BJ (cell line): ENCODE data around the gene WASF2. TPM values are rescaled to one million over a fixed set of nuclear protein-coding genes. Genes with fewer than 3 reads are reported as not detected.

Experiments
- CTCF ChIA-PET: fragments of 350-600 bp; formaldehyde crosslinking; extraction: SDS; loops from one replicate; lab custom pipeline; 2021; ENCODE audit warnings: antibody characterized with exemption, inconsistent platforms; lab: Yijun Ruan, JAX
- POLR2A ChIA-PET: fragments of 300-600 bp; sonication (Branson Sonifier 250); formaldehyde crosslinking; extraction: SDS; loops from one replicate; lab custom pipeline; 2021; ENCODE audit warnings: antibody characterized with exemption; lab: Charles Lee
- DNase-seq: peaks from one replicate; pipeline ENCODE4 v3.0.0-alpha.2; 2011; ENCODE audit warnings: low read depth
- H3K27me3 ChIP-seq: 2 replicates; pipeline ENCODE4 v1.6.0; 2011; ENCODE audit warnings: low read length; ENCODE audit not compliant: control insufficient read depth, insufficient read depth
- H3K36me3 ChIP-seq: 2 replicates; pipeline ENCODE4 v1.5.1; 2011; ENCODE audit warnings: low read length; ENCODE audit not compliant: control insufficient read depth, insufficient read depth
- H3K4me3 ChIP-seq: 2 replicates; pipeline ENCODE4 v1.5.1; 2011; ENCODE audit warnings: low read depth, mild to moderate bottlenecking, control low read depth, low read length
- polyA plus RNA-seq: library from polyadenylated mRNA; depleted of rRNA; stranded (reverse); fragments of >200 nt; gene quantifications from 2 replicates; pipeline ENCODE4 v1.2.3, GENCODE V29; 2011
- TF ChIP-seq, protein P1 (sequence below): IDR thresholded peaks from 2 replicates; pipeline ENCODE4 v1.5.1; 2011; ENCODE audit warnings: low read depth, mild to moderate bottlenecking, control low read depth, inconsistent platforms, low read length, moderate library complexity; ENCODE audit not compliant: insufficient read depth

The WASF2 gene
- polyA plus RNA-seq, 1 experiment = 56.5 TPM

DNA sequence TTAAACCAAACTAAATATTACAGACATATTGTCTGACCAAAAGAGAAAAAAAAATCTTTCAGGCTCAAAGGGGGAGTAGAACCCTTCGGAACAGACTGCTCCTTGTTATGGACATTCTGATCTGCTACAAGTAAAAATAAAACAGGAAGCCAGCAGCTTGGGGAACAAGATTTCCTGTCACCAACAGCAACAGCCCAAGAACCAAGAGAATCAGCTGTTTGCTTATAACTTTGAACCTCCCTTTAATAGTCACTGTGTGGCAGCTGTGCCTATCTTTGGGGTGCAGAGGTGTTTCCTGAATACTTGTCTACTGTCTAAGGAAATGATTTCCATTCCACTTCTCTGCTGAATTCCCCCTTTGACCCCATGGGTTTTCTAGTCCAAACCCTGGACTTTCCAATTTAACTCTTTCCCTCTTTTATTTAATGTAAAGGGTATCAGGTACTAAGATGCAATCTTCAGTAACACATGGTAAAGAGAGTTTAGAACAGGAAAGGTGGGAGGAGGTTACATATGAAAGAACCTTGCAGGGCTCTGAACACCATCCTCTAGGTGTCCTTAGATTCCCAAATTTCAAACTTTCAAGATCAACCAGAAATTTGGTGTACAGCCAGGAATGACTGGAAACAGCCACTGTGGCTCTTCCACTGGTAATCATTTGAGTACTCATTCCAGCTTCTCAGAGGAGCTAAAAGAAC lies 58.9 kb downstream of the WASF2 start:
- TF ChIP-seq, protein P1, sequence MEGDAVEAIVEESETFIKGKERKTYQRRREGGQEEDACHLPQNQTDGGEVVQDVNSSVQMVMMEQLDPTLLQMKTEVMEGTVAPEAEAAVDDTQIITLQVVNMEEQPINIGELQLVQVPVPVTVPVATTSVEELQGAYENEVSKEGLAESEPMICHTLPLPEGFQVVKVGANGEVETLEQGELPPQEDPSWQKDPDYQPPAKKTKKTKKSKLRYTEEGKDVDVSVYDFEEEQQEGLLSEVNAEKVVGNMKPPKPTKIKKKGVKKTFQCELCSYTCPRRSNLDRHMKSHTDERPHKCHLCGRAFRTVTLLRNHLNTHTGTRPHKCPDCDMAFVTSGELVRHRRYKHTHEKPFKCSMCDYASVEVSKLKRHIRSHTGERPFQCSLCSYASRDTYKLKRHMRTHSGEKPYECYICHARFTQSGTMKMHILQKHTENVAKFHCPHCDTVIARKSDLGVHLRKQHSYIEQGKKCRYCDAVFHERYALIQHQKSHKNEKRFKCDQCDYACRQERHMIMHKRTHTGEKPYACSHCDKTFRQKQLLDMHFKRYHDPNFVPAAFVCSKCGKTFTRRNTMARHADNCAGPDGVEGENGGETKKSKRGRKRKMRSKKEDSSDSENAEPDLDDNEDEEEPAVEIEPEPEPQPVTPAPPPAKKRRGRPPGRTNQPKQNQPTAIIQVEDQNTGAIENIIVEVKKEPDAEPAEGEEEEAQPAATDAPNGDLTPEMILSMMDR = no peak
- ChIA-PET POLR2A (no interaction called here), CTCF (no interaction called here)
- DNase-seq = no peak
- H3K27me3 ChIP-seq = no peaks in the 10 kb centered on the region
- no peak overlapping the region for H3K4me3 ChIP-seq
- peaks cover 6% of the 10 kb centered on the region for H3K36me3 ChIP-seq

DNA sequence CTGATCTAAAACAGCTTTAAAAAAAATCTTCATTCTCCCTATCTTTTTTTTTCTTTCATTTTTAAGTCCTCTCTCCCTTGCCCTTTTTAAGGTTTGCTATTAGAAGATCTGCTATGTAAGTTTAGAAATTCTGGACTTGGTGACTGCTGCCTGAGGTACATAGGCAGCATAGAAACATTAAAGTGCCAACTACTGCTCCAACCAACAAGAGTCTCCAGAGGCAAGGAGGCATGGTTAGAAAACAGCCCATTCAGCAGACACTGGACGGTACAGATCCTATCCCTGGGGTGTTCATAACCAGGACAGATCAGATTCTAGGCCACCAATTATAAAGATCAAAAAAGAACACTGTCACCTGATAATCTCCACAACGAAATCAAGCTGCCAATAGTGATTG lies 60.9 kb downstream of the WASF2 start:
- Histone ChIP-seq H3K4me3 (no peak overlapping the region), H3K27me3 (no peaks in the 10 kb centered on the region), H3K36me3 (peaks cover 6% of the 10 kb centered on the region)
- DNase-seq = no peak
- TF ChIP-seq, protein P1 = no peak
- POLR2A ChIA-PET = no interaction called here
- CTCF ChIA-PET = interaction anchor here (0.7 to 2.8 kb wide), 5 partner anchors 10 to 179 kb away, joined by 3 to 10 read pairs (median 3); no protein-coding TSS in a partner anchor

DNA sequence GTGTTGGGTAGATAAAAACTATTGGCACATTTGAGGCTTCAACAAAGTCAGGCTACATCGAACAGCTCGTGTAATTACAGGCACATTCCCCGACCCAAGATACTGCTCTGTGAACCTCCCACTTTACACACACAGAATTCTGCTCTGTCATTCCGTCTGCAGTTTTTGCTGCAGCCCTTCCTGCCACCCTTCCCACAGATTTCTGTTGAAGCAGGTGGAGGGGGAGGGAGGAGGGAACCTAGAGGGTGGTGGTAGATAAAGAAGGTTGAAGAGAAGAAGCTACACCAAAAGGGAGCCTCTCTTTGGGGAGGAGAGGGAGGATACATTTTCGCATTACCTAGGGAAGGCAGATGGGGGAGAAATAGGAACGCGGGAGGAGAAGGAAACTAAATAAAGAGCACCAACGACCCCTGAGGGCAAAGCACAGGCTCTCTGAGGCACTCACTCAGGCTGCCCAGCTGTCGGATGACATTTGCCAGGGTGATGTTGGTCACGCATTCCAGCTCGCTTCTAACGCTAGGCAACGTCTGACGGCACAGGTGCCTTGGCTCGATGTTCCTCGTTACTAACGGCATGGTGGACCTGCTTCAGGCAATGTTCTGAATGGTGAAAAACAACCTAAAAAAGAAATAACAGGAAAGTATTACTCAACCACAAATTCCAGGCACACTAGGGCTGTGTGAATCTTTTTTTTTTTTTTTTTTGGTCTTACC lies 61.5 kb downstream of the WASF2 start:
- CTCF ChIA-PET = interaction anchor here (0.7 to 2.8 kb wide), 9 partner anchors 9 to 180 kb away, joined by 3 to 10 read pairs (median 3); no protein-coding TSS in a partner anchor
- no peak for DNase-seq
- TF ChIP-seq, protein P1 = no peak
- POLR2A ChIA-PET = interaction anchor here (0.6 kb wide), 1 partner anchor 129 kb away, joined by 3 read pairs; no protein-coding TSS in a partner anchor
- Histone ChIP-seq H3K36me3 (peaks cover 6% of the 10 kb centered on the region), H3K4me3 (no peak overlapping the region), H3K27me3 (no peaks in the 10 kb centered on the region)

DNA sequence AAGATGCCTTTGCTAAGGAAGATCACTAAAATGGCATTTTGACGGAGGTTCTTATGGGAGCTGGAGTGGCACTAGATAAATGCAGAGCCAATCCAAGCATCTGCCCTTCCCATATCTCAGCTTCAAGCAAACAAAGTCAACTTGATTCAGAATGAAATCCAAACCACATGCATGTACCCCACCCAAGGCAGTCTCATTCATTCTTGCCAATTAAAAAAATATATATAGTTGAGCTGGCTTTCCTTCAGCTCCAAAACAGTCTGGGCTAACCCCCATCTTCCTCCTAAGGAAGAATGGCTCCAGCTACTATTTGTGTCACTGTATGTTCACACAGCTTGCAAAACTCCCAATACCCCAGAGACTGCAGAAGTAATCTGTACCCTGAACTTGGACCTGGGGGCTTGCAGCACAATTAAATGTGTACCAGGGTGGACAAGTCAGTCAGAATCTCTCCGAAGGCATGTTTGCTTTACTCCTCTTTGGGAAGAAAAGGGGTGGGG lies 62.1 kb downstream of the WASF2 start:
- Histone ChIP-seq H3K36me3 (peaks cover 6% of the 10 kb centered on the region), H3K27me3 (no peaks in the 10 kb centered on the region), H3K4me3 (no peak overlapping the region)
- TF ChIP-seq, protein P1 = no peak
- DNase-seq = no peak
- CTCF ChIA-PET = interaction anchor here (0.7 to 2.8 kb wide), 8 partner anchors 9 to 180 kb away, joined by 3 to 10 read pairs (median 3); no protein-coding TSS in a partner anchor
- POLR2A ChIA-PET = interaction anchor here (0.6 kb wide), 1 partner anchor 130 kb away, joined by 3 read pairs; no protein-coding TSS in a partner anchor

DNA sequence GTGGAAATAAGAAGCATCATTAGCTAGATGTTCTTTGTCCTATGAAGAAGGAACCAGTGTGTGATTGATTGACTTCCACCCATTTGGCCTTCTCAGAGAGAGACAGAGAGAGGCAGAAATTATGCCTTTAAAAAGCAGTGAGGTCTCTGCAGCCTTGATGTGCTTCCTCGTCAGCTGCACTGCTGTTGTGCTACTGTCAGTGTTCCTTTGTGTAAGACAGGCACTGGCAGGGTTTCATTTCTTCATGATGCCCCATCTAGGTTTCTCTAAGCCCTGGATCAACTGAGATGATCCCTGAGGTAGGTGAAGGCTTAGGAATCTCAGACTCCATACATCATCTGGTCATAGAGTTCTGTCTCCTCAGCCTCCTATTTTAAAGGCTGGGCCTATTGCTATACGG lies 62.6 kb downstream of the WASF2 start:
- peaks cover 6% of the 10 kb centered on the region for H3K36me3 ChIP-seq
- H3K27me3 ChIP-seq = no peaks in the 10 kb centered on the region
- TF ChIP-seq, protein P1 = no peak
- ChIA-PET POLR2A (no interaction called here), CTCF (interaction anchor here (1.0 to 2.8 kb wide), 5 partner anchors 8 to 179 kb away, joined by 3 to 10 read pairs (median 3); no protein-coding TSS in a partner anchor)
- no peak for DNase-seq
- no peak overlapping the region for H3K4me3 ChIP-seq
